GM12878 (cell line): ENCODE results near the gene ERVMER34-1. TPM values are rescaled to one million over a fixed set of nuclear protein-coding genes. Genes with fewer than 3 reads are reported as not detected.

Experiments used
- BMI1 ChIP-seq: fragments of 450-650 bp; IDR thresholded peaks from 2 replicates; pipeline ENCODE4 v1.6.1; 2016; ENCODE audit warnings: mild to moderate bottlenecking, moderate library complexity, borderline replicate concordance
- CBX5 ChIP-seq: sonication (generic); IDR thresholded peaks from 2 replicates; pipeline ENCODE4 v1.6.1; 2016; ENCODE audit warnings: low read depth, moderate library complexity, mild to moderate bottlenecking, inconsistent platforms
- CHD1 ChIP-seq: IDR thresholded peaks from 2 replicates; pipeline ENCODE4 v1.6.1; 2012; ENCODE audit warnings: low read depth, low read length, improper control_type of control experiment
- FOS ChIP-seq: IDR thresholded peaks from 3 replicates; pipeline ENCODE4 v1.6.1; 2011; ENCODE audit warnings: borderline replicate concordance; ENCODE audit not compliant: insufficient read length; ENCODE audit errors: extremely low read depth
- HDGF ChIP-seq: fragments of 450-650 bp; IDR thresholded peaks from 2 replicates; pipeline ENCODE4 v1.6.1; 2016; ENCODE audit warnings: antibody characterized with exemption
- IKZF1 ChIP-seq: fragments of 450-650 bp; conservative IDR thresholded peaks from 2 replicates; pipeline ENCODE4 v1.6.1; 2017; ENCODE audit warnings: antibody characterized with exemption, mild to moderate bottlenecking
- PAX8 ChIP-seq: fragments of 450-650 bp; IDR thresholded peaks from 2 replicates; pipeline ENCODE4 v1.6.1; 2017; ENCODE audit warnings: mild to moderate bottlenecking, moderate library complexity
- RAD21 ChIP-seq: IDR thresholded peaks from 2 replicates; pipeline ENCODE4 v1.6.1; 2011; ENCODE audit warnings: mild to moderate bottlenecking, low read depth, low read length, moderate library complexity; ENCODE audit not compliant: insufficient read depth
- RB1 ChIP-seq: fragments of 450-650 bp; formaldehyde crosslinking; IDR thresholded peaks from 2 replicates; pipeline ENCODE4 v1.6.1; 2017; ENCODE audit warnings: mild to moderate bottlenecking, borderline replicate concordance
- RCOR1 ChIP-seq: conservative IDR thresholded peaks from 2 replicates; pipeline ENCODE4 v1.6.1; 2012; ENCODE audit warnings: low read depth, low read length, improper control_type of control experiment
- RELB ChIP-seq: fragments of 450-650 bp; IDR thresholded peaks from 2 replicates; pipeline ENCODE4 v1.6.1; 2017; ENCODE audit warnings: low read depth, mild to moderate bottlenecking, moderate library complexity
- SIN3A ChIP-seq: IDR thresholded peaks from 2 replicates; pipeline ENCODE4 v1.6.1; 2012; ENCODE audit warnings: low read depth, low read length, improper control_type of control experiment
- SIX5 ChIP-seq: IDR thresholded peaks from 2 replicates; pipeline ENCODE4 v1.6.1; 2011; ENCODE audit warnings: mild to moderate bottlenecking, low read depth, low read length, moderate library complexity; ENCODE audit not compliant: severe bottlenecking
- SMAD5 ChIP-seq: IDR thresholded peaks from 2 replicates; pipeline ENCODE4 v1.6.1; 2016; ENCODE audit warnings: antibody characterized with exemption, low read depth
- SMARCA5 ChIP-seq: fragments of 450-650 bp; IDR thresholded peaks from 2 replicates; pipeline ENCODE4 v1.6.1; 2017; ENCODE audit warnings: mild to moderate bottlenecking
- TCF3 ChIP-seq: IDR thresholded peaks from 2 replicates; pipeline ENCODE4 v1.6.1; 2012; ENCODE audit warnings: low read depth, mild to moderate bottlenecking, low read length, borderline replicate concordance; ENCODE audit not compliant: insufficient read depth
- USF2 ChIP-seq: IDR thresholded peaks from 2 replicates; pipeline ENCODE4 v1.6.1; 2011; ENCODE audit warnings: low read depth, low read length, improper control_type of control experiment, borderline replicate concordance
- ZNF217 ChIP-seq: fragments of 450-650 bp; IDR thresholded peaks from 2 replicates; pipeline ENCODE4 v1.6.1; 2017; ENCODE audit warnings: antibody characterized with exemption, mild to moderate bottlenecking
- polyA plus RNA-seq, 11 experiments: library from polyadenylated mRNA; depleted of rRNA in 4 of 11; unstranded in 6 of 11; stranded (reverse) in 5 of 11; fragments of >200 nt; fragmentation: Nextera tagmentation in 4 of 11; fragmentation: Illumina TruSeq in 1 of 11; extraction: Ambion mirVana in 4 of 11; extraction: Trizol in 1 of 11; gene quantifications; 1 replicate in 1 of 11; 2 replicates in 10 of 11; pipeline versions ENCODE4 v1.2.1 to v1.2.3, GENCODE V29; 2011 to 2016; ENCODE audit warnings: inconsistent platforms in 2 of 11, missing spikeins in 2 of 11, low read depth in 1 of 11
- total RNA-seq, 4 experiments: library from RNA; depleted of rRNA in 3 of 4; stranded (reverse); fragments of >200 nt in 3 of 4; fragmentation: Illumina TruSeq in 1 of 4; extraction: Trizol in 1 of 4; gene quantifications; 2 replicates each; pipeline versions ENCODE4 v1.2.1 to v1.2.3, GENCODE V29; 2013 to 2021
- TF ChIP-seq, protein P1 (sequence below): fragments of 450-650 bp; IDR thresholded peaks from 2 replicates; pipeline ENCODE4 v1.6.1; 2018; ENCODE audit warnings: mild to moderate bottlenecking, low read depth, moderate library complexity; ENCODE audit not compliant: partially characterized antibody

The ERVMER34-1 gene
- total and polyA plus RNA-seq, 10 of the 15 experiments (the other 5 are each of a cell fraction or from before 2014, with no cell fraction given), result not detected

GRCh38 chr4:52712251-52713130, 38.7 kb downstream of the ERVMER34-1 start (continued):
- TF ChIP-seq RAD21 (no peak), USF2 (peak; percentile 58), SMARCA5 (peak; percentile 93), CBX5 (0 out of 2 replicates have a peak, but pooled peaks have one; percentile 3), SMAD5 (peak; percentile 95), CHD1 (no peak), RB1 (0 out of 2 replicates have a peak, but pooled peaks have one; percentile 28), SIX5 (no peak), ZNF217 (0 out of 2 replicates have a peak, but pooled peaks have one; percentile 36), SIN3A (peak; percentile 53), HDGF (peak; percentile 99), RCOR1 (no peak), FOS (no peak), RELB (no peak; the same call in 1 of the 2 replicates), IKZF1 (peak; percentile 83), TCF3 (peak; percentile 66; the same call in 1 of the 2 replicates), BMI1 (no peak), PAX8 (no peak)
- TF ChIP-seq, protein P1, sequence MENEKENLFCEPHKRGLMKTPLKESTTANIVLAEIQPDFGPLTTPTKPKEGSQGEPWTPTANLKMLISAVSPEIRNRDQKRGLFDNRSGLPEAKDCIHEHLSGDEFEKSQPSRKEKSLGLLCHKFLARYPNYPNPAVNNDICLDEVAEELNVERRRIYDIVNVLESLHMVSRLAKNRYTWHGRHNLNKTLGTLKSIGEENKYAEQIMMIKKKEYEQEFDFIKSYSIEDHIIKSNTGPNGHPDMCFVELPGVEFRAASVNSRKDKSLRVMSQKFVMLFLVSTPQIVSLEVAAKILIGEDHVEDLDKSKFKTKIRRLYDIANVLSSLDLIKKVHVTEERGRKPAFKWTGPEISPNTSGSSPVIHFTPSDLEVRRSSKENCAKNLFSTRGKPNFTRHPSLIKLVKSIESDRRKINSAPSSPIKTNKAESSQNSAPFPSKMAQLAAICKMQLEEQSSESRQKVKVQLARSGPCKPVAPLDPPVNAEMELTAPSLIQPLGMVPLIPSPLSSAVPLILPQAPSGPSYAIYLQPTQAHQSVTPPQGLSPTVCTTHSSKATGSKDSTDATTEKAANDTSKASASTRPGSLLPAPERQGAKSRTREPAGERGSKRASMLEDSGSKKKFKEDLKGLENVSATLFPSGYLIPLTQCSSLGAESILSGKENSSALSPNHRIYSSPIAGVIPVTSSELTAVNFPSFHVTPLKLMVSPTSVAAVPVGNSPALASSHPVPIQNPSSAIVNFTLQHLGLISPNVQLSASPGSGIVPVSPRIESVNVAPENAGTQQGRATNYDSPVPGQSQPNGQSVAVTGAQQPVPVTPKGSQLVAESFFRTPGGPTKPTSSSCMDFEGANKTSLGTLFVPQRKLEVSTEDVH, result no peak
